ENCODE data around the gene PADI1. TPM values are rescaled to one million over a fixed set of nuclear protein-coding genes. Genes with fewer than 3 reads are reported as not detected.

Gene PADI1
- total and polyA plus RNA-seq, 10 donors = 0.03 to 0.76 (median 0.31) TPM; not detected in 4

GRCh38 chr1:17201201-17202021, 3.5 kb upstream of the PADI1 start:
- no peaks in the 10 kb centered on the region for H3K9me3 ChIP-seq
- intact Hi-C loops (cut with DNase I; ENCODE audit: low total_unique reads) = no loop called here
- WGBS, 5 donors = 33 to 50% (median 46%) methylated on average over 9 of the region's 9 CpGs
- peak; percentile 29 for DNase-seq
- TF ChIP-seq POLR2A (IDR thresholded peaks at IDR 0.05) (no peak), POLR2AphosphoS5 (IDR thresholded peaks at IDR 0.05) (no peak), CTCF (IDR thresholded peaks at IDR 0.05 in 8 of 11, conservative IDR thresholded peaks at IDR 0.05 in 3 of 11) (no peak)
- peaks cover 0 to 9% (median 0%) of the 10 kb centered on the region in 6 donors for H3K4me1 ChIP-seq
- no peak overlapping the region for H3K27ac ChIP-seq
- peaks cover 0 to 9% (median 0%) of the 10 kb centered on the region in 7 donors for H3K27me3 ChIP-seq (replicated peaks in 1 of 7)
- no peak overlapping the region for H3K4me3 ChIP-seq
- no peaks in the 10 kb centered on the region for H3K36me3 ChIP-seq

GRCh38 chr1:17205652-17206051, 724 bp downstream of the PADI1 start:
- no peak for DNase-seq
- no peaks in the 10 kb centered on the region for H3K36me3 ChIP-seq
- peaks cover 6 to 33% (median 19%) of the 10 kb centered on the region in 6 donors for H3K4me1 ChIP-seq
- no peak overlapping the region for H3K27ac ChIP-seq
- intact Hi-C loops (cut with DNase I; ENCODE audit: low total_unique reads) = no loop called here
- H3K4me3 ChIP-seq = no peak overlapping the region
- TF ChIP-seq POLR2A (IDR thresholded peaks at IDR 0.05) (no peak), POLR2AphosphoS5 (IDR thresholded peaks at IDR 0.05) (no peak)
- H3K27me3 ChIP-seq (replicated peaks in 1 of 7) = no peaks in the 10 kb centered on the region
- WGBS, 5 donors = 86 to 95% (median 91%) methylated on average over 7 of the region's 7 CpGs
- no peaks in the 10 kb centered on the region for H3K9me3 ChIP-seq

DNA sequence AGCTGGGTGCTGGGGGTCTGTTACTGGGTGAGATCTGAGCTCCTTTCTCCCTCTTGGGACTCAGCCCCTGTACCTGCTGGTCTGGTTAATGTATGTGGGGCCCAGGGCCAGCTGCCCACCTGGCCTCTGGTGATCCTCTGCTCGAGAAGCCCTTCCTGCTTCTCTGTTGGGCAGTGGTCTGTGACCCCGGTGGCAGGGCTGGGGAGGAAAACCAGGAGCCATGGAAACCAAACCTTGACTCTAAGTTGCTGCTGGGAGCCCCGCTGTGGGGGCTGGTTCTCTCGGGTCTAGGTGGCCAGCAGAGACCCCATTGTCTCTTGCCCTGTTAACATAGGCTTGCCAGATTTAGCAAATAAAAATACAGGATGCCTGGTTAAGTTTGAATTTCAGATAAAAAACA, 1.3 kb downstream of the PADI1 start:
- no peak overlapping the region for H3K4me3 ChIP-seq
- intact Hi-C loops (cut with DNase I; ENCODE audit: low total_unique reads) = no loop called here
- DNase-seq = no peak
- H3K27ac ChIP-seq = no peak overlapping the region
- H3K36me3 ChIP-seq = no peaks in the 10 kb centered on the region
- TF ChIP-seq POLR2A (IDR thresholded peaks at IDR 0.05) = no peak
- no peak for TF ChIP-seq POLR2AphosphoS5 (IDR thresholded peaks at IDR 0.05)
- TF ChIP-seq CTCF (IDR thresholded peaks at IDR 0.05 in 8 of 11, conservative IDR thresholded peaks at IDR 0.05 in 3 of 11) = no peak
- WGBS, 5 donors = 62 to 83% (median 72%) methylated on average over 3 to 4 of the region's 4 CpGs
- H3K27me3 ChIP-seq (replicated peaks in 1 of 7) = peaks cover 0 to 1% (median 0%) of the 10 kb centered on the region in 7 donors
- H3K9me3 ChIP-seq = no peaks in the 10 kb centered on the region
- H3K4me1 ChIP-seq = peaks cover 6 to 33% (median 19%) of the 10 kb centered on the region in 6 donors

- Histone ChIP-seq H3K27me3 (replicated peaks in 1 of 7) (peaks cover 0 to 9% (median 0%) of the 10 kb centered on the region in 7 donors), H3K27ac (peak overlapping the region in 3 of 8 donors; percentile 13 to 31 (median 26)), H3K4me3 (no peak overlapping the region), H3K36me3 (no peaks in the 10 kb centered on the region), H3K9me3 (no peaks in the 10 kb centered on the region), H3K4me1 (peaks cover 6 to 33% (median 20%) of the 10 kb centered on the region in 6 donors)
- no peak for DNase-seq
- intact Hi-C loops (cut with DNase I; ENCODE audit: low total_unique reads) = no loop called here
- 29 to 48% (median 30%) methylated on average over 4 of the region's 4 CpGs for WGBS, 5 donors
- TF ChIP-seq POLR2A (IDR thresholded peaks at IDR 0.05) (no peak), POLR2AphosphoS5 (IDR thresholded peaks at IDR 0.05) (peak in 1 of 3 donors; percentile 39)
These were observed 2.1 kb downstream of the PADI1 start for GRCh38 chr1:17207046-17207445.

- Histone ChIP-seq H3K9me3 (no peaks in the 10 kb centered on the region), H3K4me1 (peaks cover 8 to 37% (median 23%) of the 10 kb centered on the region in 6 donors), H3K27ac (peak overlapping the region in 2 of 8 donors; percentile 13 to 31), H3K27me3 (replicated peaks in 1 of 7) (peaks cover 0 to 13% (median 0%) of the 10 kb centered on the region in 7 donors), H3K4me3 (no peak overlapping the region), H3K36me3 (no peaks in the 10 kb centered on the region)
- DNase-seq = no peak
- WGBS, 5 donors = 45 to 72% (median 52%) methylated on average over 2 to 5 of the region's 5 CpGs
- TF ChIP-seq POLR2AphosphoS5 (IDR thresholded peaks at IDR 0.05) (no peak), POLR2A (IDR thresholded peaks at IDR 0.05) (no peak), CTCF (IDR thresholded peaks at IDR 0.05 in 8 of 11, conservative IDR thresholded peaks at IDR 0.05 in 3 of 11) (no peak)
- intact Hi-C loops (cut with DNase I; ENCODE audit: low total_unique reads) = no loop called here
These were observed 2.6 kb downstream of the PADI1 start for GRCh38 chr1:17207540-17207939.

All from spleen (tissue), 11 donors.